ENCODE data around the gene MPPED1. TPM values are rescaled to one million over a fixed set of nuclear protein-coding genes. Genes with fewer than 3 reads are reported as not detected.

Gene MPPED1
- total RNA-seq, 4 donors from 2014 or later: 0.29 to 6.8 (median 0.80) TPM; not detected in 1

GRCh38 chr22:43515902-43516301, 104.1 kb downstream of the MPPED1 start:
- no peak for TF ChIP-seq CTCF (IDR thresholded peaks at IDR 0.05)
- no peak for TF ChIP-seq POLR2A (IDR thresholded peaks at IDR 0.05)
- 67 to 71% methylated on average over 13 of the region's 13 CpGs for WGBS, 2 donors
- no peak for DNase-seq (ENCODE audit: low spot score in 2 of 2)
- no peak overlapping the region for H3K4me3 ChIP-seq (ENCODE audit: low read depth, poor library complexity, severe bottlenecking)
- intact Hi-C loops (cut with DNase I; ENCODE audit: low total_unique reads): no loop called here

GRCh38 chr22:43516386-43516785, 104.6 kb downstream of the MPPED1 start:
- DNase-seq (ENCODE audit: low spot score in 2 of 2): no peak
- H3K4me3 ChIP-seq (ENCODE audit: low read depth, poor library complexity, severe bottlenecking): no peak overlapping the region
- intact Hi-C loops (cut with DNase I; ENCODE audit: low total_unique reads): no loop called here
- TF ChIP-seq POLR2A (IDR thresholded peaks at IDR 0.05): no peak
- no peak for TF ChIP-seq CTCF (IDR thresholded peaks at IDR 0.05)
- 85 to 87% methylated on average over 14 of the region's 14 CpGs for WGBS, 2 donors

GRCh38 chr22:43516996-43517635, 105.3 kb downstream of the MPPED1 start:
- 82 to 85% methylated on average over 14 of the region's 14 CpGs for WGBS, 2 donors
- H3K4me3 ChIP-seq (ENCODE audit: low read depth, poor library complexity, severe bottlenecking): no peak overlapping the region
- no peak for TF ChIP-seq CTCF (IDR thresholded peaks at IDR 0.05)
- TF ChIP-seq POLR2A (IDR thresholded peaks at IDR 0.05): no peak
- no peak for DNase-seq (ENCODE audit: low spot score in 2 of 2)
- intact Hi-C loops (cut with DNase I; ENCODE audit: low total_unique reads): no loop called here

- no peak for DNase-seq (ENCODE audit: low spot score in 2 of 2)
- no peak overlapping the region for H3K4me3 ChIP-seq (ENCODE audit: low read depth, poor library complexity, severe bottlenecking)
- WGBS, 2 donors: 71 to 72% methylated on average over 2 of the region's 2 CpGs
- TF ChIP-seq POLR2A (IDR thresholded peaks at IDR 0.05): no peak
- TF ChIP-seq CTCF (IDR thresholded peaks at IDR 0.05): no peak
- intact Hi-C loops (cut with DNase I; ENCODE audit: low total_unique reads): no loop called here
Measured at GRCh38 chr22:43520632-43521039, 108.8 kb downstream of the MPPED1 start.

- no peak overlapping the region for H3K4me3 ChIP-seq (ENCODE audit: low read depth, poor library complexity, severe bottlenecking)
- TF ChIP-seq POLR2A (IDR thresholded peaks at IDR 0.05) (no peak), CTCF (IDR thresholded peaks at IDR 0.05) (no peak)
- WGBS, 2 donors: 66 to 68% methylated on average over 6 of the region's 6 CpGs
- no peak for DNase-seq (ENCODE audit: low spot score in 2 of 2)
- intact Hi-C loops (cut with DNase I; ENCODE audit: low total_unique reads): no loop called here
Measured at GRCh38 chr22:43521716-43522115, 109.9 kb downstream of the MPPED1 start.

- 52 to 57% methylated on average over 7 of the region's 7 CpGs for WGBS, 2 donors
- no peak overlapping the region for H3K4me3 ChIP-seq (ENCODE audit: low read depth, poor library complexity, severe bottlenecking)
- DNase-seq (ENCODE audit: low spot score in 2 of 2): no peak
- intact Hi-C loops (cut with DNase I; ENCODE audit: low total_unique reads): no loop called here
- TF ChIP-seq POLR2A (IDR thresholded peaks at IDR 0.05) (no peak), CTCF (IDR thresholded peaks at IDR 0.05) (no peak)
Measured at GRCh38 chr22:43526117-43526655, 114.4 kb downstream of the MPPED1 start.
